Measurements from ENCODE around the gene FFAR3.

Gene FFAR3

DNA sequence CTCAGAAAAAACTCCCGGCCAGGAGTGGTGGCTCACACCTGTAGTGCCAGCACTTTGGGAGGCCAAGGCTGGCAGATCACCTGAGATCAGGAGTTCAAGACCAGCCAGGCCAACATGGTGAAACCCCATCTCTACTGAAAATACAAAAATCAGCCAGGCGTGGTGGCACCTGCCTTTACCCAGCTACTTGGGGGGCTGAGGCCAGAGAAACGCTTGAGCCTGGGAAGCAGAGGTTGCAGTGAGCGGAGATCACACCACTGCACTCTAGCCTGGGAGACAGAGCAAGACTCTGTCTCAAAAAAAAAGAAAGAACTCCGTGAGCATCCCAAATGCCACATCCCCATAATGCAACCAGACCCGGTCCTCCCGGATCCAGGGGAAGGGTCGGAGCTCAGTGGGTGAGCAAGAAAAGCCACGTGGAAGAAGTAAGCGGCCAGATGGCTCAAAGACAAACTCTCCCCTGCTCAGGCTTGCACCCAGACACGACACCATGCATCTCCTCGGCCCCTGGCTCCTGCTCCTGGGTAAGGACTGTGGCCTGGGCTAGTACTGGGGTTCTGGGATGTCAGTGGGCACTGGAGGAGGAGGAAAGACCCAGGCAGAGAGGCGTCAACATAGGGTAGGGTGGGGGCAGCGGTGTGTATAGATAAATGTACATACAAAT lies 26.6 kb upstream of the FFAR3 start:
- no peak for DNase-seq

DNA sequence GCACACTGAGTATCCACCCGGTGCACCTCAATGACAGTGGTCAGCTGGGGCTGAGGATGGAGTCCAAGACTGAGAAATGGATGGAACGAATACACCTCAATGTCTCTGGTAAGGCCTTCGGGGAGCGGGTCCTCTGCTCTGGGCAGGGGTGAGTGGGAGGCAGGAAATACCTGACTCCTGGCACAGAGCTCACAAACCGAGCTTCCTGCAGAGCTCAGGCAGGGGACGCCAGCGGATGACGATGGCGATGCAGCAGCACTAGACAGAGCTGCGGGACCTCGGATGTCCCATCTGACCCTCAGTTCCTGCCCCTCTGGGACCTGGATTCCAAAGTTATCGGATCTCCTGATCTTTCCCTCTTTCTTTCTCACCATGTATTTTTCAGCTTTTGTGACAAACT lies 25.4 kb upstream of the FFAR3 start:
- no peak for DNase-seq

DNA sequence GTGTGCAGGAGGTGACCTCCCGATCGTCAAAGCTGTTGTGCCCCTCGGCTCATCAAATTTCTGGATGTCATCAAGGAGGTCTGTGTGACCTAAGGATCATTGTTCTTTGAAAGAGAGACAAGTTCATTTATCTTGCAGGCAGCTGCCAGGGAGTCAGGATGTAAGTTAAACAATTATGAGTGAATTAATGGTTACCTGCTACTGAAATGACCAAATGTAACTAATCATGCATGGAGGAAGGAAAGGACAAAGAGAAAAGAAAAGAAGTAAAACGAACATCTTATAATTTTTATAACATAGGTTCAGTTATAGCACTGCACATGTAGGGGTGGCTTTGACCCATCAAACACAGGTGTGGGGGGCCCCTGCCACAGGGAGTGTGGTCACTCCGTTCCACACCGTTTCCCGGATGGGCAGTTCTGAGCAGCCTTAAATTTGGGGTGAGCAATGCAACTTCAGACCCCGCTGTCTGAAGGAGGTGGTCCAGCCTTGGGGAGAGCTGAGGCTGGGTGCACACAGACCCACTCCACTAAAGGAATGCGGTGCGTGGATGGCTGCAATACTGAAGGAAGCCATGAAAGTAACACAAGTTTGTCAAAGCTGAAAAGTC lies 24.0 kb upstream of the FFAR3 start:
- no peak for DNase-seq

DNA sequence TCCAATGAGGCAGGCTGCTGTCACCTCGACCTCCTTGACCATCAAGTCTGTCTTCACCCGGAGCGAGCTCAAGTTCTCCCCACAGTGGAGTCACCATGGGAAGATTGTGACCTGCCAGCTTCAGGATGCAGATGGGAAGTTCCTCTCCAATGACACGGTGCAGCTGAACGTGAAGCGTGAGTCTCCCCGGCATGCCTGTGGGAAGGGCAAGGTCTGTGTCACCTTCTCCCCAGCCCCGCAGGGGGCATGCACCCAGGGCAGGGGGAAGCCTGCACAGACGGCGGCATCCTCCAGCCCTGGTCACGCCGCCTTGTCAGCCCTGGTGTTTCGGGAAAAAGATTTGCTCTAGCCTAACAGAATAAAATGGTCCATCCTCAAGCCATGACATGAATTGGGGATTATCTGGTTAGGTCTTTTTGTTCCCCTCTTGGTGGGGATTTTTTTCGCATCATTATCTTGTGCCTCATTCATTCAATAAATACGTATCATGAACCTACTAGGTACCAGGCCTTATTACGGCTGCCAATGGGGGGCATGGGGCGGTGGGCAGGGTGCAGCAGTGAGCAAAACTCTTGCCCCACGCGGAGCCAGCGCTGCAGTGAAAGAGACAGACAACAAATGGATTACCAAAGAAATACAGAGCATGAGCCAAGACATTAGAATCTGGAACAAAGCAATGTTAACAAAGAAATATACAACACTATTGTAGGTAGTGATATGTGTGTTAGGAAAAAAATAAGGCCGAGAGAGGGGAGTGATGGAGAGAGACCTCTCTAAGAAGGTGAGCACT lies 21.9 kb upstream of the FFAR3 start:
- DNase-seq: no peak

DNA sequence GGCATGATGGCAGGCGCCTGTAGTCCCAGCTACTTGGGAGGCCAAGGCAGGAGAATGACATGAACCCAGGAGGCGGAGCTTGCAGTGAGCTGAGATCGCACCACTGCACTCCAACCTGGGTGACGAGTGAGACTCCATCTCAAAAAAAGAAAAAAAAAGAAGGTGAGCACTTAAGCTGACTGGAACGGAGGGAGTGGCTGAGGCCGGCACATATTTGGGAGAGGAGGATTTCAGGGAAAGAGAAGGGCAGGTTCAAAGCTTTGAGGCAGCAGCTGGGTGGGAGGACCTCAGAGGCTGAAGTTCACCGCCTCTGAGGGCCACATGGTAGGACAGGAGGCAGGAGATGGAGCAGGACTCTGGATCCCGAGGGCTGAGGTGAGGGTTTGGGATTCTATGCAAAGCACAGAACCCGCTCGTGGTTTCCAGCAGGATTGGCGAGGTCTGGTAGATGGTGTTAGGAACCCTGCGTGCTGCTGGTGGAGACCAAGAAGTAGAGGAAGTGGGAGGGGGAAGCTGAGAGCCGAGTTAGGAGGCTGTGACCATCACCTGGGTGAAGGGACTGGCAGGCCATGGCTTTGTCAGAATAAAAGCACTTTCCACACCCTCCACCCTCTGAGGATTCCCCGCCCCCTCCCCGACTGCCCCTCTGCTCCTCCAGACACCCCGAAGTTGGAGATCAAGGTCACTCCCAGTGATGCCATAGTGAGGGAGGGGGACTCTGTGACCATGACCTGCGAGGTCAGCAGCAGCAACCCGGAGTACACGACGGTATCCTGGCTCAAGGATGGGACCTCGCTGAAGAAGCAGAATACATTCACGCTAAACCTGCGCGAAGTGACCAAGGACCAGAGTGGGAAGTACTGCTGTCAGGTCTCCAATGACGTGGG lies 20.9 kb upstream of the FFAR3 start:
- no peak for DNase-seq

DNA sequence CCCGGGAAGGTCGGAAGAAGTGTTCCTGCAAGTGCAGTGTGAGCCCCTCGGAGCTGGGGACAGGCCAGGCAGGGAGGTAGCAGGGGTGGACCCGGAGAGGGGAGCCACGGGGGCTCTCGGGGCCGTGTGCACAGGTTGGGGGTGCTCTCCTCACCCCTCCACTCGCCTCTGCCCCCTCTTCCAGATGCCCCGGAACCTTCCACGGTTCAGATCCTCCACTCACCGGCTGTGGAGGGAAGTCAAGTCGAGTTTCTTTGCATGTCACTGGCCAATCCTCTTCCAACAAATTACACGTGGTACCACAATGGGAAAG lies 20.3 kb upstream of the FFAR3 start:
- DNase-seq: no peak

DNA sequence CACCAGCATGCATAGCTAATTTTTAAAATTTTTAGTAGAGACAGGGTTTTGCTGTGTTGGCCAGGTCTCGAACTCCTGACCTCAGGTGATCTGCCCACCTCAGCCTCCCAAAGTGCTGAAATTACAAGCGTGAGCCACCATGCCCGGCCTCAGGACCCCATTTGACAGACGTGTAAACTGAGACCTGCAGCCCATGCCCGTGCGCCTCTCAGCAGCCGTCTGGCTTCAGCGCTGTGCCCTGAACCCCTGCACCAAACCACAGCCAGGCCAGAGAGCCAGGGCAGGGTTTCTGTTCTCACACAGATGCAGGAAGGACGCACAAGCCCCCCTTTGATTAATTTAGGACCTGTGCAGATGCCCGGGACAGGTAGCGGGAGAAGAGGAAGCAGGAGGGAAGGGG lies 17.8 kb upstream of the FFAR3 start:
- DNase-seq: no peak

DNA sequence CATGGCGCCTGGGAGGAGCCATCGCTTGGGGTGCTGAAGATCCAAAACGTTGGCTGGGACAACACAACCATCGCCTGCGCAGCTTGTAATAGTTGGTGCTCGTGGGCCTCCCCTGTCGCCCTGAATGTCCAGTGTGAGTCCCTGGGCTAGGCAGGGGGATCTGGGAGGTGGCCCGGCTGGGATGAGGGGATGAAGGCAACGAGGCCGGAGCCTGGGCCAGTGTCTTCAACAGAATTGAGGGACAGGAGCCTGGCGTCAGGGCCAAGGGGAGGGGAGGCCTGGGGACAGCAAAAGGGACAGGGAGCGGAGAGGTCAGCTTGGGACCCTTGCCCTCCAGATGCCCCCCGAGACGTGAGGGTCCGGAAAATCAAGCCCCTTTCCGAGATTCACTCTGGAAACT lies 17.3 kb upstream of the FFAR3 start:
- DNase-seq: no peak

DNA sequence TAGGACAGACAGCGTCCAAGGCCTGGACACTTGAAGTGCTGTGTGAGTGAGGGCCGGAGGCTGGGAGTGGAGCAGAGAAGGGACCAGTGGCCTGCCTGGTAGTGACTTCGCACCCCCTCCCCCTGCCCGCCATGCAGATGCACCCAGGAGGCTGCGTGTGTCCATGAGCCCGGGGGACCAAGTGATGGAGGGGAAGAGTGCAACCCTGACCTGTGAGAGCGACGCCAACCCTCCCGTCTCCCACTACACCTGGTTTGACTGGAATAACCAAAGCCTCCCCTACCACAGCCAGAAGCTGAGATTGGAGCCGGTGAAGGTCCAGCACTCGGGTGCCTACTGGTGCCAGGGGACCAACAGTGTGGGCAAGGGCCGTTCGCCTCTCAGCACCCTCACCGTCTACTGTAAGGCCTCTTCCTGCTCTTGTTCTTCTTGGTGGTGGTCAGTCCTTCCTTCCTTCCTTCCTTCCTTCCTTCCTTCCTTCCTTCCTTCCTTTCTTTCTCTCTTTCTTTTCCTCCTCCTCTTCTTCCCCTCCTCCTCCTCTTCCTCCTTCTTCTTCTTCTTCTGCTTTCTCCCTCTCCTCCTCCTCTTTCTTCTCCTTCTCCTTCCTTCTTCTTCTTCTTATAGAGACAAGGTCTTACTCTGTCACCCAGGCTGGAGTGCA lies 16.6 kb upstream of the FFAR3 start:
- no peak for DNase-seq

DNA sequence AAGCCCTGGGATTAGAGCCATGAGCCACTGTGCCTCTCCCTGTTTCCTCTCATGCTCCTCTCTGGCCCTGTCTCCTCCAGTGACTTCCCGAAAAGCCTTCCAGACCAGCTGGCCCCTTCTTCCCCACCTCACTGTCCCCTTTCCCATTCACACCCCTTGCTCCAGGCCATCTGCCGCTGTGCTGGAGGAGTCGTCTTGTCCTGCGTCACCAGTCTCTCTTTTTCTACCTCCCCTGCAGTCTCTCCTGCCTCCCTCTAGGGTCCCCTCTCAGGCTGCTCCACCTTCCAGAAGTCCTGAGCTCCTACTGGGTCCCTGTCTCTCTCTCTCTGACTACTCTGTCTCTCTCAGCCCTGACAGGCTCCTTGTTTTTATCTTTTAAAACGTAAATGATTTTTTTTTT lies 15.8 kb upstream of the FFAR3 start:
- no peak for DNase-seq

DNA sequence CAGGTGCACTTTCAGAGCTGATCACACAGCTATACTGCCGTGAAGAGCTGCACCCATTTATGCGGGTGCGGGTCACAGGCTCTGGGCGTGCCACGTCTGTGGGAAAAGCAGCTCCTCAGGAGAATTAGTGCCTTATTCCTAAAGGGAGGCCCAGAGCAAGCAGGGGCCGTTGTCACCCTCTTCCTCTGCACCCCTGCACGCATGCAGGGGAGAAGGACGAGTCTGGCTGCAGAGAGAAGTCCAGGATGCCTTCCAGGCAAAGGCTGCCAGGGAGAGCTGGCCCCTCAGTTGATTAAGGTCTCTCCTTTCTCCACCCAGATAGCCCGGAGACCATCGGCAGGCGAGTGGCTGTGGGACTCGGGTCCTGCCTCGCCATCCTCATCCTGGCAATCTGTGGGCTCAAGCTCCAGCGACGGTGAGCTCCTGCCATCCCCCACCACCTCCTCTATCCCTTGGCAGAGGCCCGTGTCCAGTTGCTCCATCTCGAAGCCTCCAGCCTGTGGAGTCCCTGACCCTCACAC lies 13.7 kb upstream of the FFAR3 start:
- no peak for DNase-seq

DNA sequence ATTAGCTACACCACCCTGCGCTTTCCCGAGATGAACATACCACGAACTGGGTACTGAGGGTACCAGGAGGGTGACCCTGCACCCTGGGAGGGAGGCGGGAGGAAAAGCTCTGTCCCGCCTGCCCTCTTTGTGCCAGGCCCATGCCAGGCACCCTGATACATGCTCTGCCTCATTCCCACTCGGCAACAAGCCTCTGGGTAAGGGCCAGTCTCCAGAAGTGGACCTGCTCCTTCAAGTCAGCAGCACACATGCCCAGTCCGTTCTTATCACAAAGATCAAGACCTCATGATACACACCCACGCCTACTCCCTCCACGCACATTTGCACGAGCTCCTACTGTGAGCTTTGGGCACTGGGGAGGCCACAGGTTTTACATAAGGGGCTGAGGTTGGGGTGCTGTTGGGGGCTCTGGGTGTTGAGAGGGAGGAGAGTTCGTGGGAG lies 12.6 kb upstream of the FFAR3 start:
- DNase-seq: no peak

DNA sequence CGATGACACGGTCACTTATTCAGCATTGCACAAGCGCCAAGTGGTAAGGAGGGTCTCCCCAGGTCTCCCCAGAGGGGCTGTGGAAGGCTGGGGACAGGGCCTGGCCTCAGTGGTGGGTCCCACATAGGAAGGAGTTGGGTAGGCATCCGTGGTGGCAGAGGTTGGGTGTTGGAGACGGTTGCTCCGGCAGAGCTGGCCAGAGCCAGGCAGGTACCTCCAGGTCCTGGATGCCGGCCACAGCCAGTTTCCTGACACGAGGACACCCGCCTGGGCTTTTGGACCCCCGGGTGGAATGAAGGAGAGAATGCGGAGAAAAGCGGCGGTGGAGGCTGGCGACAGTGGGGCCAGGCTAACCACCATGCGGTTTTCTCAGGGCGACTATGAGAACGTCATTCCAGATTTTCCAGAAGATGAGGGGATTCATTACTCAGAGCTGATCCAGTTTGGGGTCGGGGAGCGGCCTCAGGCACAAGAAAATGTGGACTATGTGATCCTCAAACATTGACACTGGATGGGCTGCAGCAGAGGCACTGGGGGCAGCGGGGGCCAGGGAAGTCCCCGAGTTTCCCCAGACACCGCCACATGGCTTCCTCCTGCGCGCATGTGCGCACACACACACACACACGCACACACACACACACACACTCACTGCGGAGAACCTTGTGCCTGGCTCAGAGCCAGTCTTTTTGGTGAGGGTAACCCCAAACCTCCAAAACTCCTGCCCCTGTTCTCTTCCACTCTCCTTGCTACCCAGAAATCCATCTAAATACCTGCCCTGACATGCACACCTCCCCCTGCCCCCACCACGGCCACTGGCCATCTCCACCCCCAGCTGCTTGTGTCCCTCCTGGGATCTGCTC lies 11.8 kb upstream of the FFAR3 start:
- peak; percentile 77 for DNase-seq

DNA sequence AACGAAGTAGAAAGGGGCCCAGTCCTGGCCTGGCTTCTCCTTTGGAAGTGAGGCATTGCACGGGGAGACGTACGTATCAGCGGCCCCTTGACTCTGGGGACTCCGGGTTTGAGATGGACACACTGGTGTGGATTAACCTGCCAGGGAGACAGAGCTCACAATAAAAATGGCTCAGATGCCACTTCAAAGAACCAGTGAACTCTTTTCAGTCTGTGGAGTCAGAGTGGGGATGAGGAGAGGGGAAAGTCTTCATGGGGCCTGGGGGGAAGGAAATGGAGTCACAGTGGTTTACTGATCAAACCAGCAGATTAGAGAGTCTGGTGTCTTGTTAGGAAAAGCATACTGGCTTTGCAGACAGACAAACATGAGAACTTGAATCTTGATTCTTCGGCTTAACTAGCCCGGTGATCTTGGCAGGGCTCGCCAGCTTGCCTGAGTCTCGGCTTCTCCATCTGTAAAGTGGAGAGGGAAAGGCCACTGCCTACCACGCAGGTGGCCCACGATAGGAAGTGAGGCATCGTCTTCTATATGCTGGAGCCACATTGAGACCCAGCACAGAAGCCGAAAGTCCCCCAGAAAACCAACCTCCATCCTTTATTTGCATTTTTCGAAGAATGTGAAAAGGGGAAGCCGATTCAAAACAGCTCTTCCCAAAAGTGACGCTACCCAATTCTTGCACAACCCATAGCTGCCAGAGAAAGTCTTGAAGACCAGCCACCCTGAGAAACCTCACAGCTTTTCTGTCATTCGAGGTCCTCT lies 10.9 kb upstream of the FFAR3 start, which contains the start of gene FFAR1:
Gene FFAR1 (plus strand): TSS at position 732 of the 759 bp plus-strand sequence. CDS start 3,650 bp downstream, outside the sequence.
- peak; percentile 71 for DNase-seq

DNA sequence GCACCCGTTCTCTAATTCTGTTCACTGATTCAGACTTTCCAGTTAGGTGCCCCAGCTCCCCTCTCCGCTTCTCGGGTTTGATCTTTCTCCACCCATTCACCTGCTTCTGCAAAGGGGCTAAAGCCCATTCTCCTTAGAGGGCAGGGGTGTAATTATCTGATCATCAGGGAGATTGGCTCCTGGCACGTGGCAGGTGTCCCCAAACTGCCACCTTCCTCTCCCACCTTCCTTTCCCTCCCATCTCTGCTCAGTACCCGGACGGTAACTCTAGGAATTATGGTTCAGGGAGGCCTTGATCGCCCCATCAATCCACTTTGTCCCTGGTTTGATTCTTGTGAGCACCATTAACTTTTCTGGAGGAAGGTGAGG lies 10.3 kb upstream of the FFAR3 start:
- DNase-seq: no peak

DNA sequence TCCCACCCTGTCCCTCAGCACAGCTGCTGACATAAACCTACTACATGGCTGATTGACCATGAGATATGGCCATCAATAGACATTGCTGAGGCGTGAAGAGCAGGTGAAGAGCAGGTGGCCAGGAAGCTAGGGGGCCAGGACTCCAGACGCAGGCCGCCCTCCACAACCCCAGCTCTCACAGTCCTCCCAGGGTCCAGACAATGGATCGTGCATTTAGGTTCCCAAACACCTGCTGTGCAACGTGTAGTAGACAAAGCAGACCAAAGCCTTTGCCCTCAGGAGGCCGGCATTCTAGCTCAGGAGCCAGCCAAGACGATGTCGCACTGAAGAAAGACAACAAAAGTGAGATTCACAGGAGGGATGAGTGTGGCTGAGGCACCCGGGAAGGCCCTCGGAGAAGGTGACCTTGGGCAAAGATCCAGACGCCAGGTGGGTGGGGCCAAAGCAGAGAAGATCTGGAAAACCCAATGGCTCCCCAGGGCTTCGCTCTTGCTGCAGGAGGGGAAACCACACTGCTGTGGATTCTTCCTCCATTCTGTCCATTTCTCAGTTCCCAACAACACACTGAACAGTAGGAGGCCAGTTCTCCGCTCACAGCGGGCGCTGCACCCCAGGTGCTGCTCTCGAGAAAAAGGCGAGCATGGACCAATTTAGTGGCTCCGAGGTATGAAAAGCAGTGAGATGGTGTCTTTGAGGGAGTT lies 9.2 kb upstream of the FFAR3 start:
- no peak for DNase-seq

DNA sequence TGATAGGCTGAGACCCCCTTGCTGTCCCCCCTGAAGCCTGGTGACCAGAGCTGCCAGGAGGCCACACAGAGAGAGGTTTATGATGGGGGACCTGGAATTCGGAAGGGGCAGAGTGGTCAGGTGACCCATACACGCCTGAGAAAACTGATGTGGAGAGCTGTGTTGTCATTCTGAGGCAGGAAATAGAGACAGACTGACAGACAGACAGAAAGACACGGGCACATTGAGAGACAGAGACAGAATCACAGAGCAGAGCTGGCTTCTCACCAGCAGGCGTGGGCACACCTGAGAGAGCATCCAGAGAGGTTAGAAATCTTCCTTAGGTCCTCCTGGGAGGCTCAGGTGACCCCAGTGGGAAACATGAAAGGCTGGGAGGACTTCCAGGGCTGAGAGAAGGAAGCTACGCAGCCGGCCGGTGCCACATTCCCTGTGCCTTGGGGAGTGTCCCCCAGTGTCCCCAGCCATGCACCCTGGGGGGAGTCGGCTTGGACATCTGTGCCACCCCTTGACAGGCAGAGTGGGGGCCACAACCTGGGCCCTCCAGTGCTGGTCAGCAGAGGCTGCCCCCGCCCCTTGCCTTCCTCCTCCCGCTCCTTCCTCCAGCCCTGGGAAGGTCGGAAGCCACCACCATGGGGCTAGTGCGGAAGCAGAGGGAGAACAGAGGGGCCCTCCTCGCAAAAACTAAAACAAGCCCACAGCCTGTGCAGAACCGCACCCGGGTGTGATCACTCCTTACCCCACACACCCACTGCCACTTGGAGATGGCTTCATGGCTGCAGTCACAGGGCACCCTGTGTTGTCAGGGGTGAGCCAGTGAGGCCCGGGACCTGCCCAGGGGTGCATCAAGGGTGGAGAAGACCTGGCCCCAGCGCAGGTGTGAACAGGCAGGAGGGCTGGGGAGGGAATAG lies 8.4 kb upstream of the FFAR3 start:
- DNase-seq: no peak

DNA sequence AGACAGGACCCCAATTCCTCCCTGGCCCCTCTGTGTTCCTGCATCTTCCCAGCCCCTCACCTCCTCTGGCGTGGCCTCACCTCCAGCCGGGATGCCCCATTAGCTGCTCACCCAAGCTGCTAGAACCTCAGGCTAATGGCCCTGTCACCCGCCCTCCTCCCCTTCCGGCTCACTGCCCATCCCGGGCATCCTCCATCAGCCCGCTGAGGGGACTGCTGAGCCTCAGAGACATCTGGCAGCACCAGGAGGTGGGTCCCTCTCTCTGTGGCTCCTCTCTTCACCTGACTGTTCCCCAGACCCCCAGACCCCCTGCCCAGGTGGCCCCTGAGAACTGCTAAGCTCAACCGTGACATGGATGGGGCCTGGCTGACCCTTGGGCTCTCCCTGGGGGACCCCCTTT lies 7.7 kb upstream of the FFAR3 start:
- no peak for DNase-seq

Measured in CD4-positive, alpha-beta T cell treated with Interleukin-4 for 4 hours (primary cell).